Upper lobe of left lung (tissue), 6 donors: ENCODE measurements around the gene CACNB4. TPM values are rescaled to one million over a fixed set of nuclear protein-coding genes. Genes with fewer than 3 reads are reported as not detected.
A peak's percentile ranks its signal among the peaks of the same experiment; 100 is the strongest.

Experiments used
- ATAC-seq, 2 donors: fragments of 200-7000 bp; cut with Tn5 transposase; one replicate each; pipeline ENCODE4 v1.9.1; 2022; ENCODE audit warnings: mild to moderate bottlenecking in 2 of 2, moderate library complexity in 2 of 2; ENCODE audit not compliant: low FRiP score in 2 of 2
- DNase-seq, 2 donors: peaks; one replicate each; pipeline ENCODE4 v3.0.0-alpha.2; 2019 to 2020
- H3K27ac ChIP-seq, 4 donors: fragments of 200-600 bp; sonication (generic); one replicate each; pipeline ENCODE4 v1.5.1; 2016 to 2019
- H3K27me3 ChIP-seq, 4 donors: fragments of 200-600 bp; sonication (generic); one replicate each; pipeline ENCODE4 v1.5.1; 2017 to 2019
- H3K36me3 ChIP-seq, 4 donors: fragments of 200-600 bp; sonication (generic); one replicate each; pipeline ENCODE4 v1.5.1; 2016 to 2019
- H3K4me1 ChIP-seq, 4 donors: fragments of 200-600 bp; sonication (generic); one replicate each; pipeline ENCODE4 v1.5.1; 2018 to 2019
- H3K4me3 ChIP-seq, 4 donors: fragments of 200-600 bp; sonication (generic); one replicate each; pipeline ENCODE4 v1.5.1; 2017 to 2019; ENCODE audit warnings: mild to moderate bottlenecking in 2 of 4, moderate library complexity in 1 of 4
- H3K9me3 ChIP-seq, 4 donors: fragments of 200-600 bp; sonication (generic); one replicate each; pipeline ENCODE4 v1.5.1; 2018 to 2019
- CTCF ChIP-seq, 6 experiments: fragments of 450-650 bp in 4 of 6; fragments of 200-600 bp in 2 of 6; sonication (generic) in 2 of 6; IDR thresholded peaks; one replicate each; pipeline ENCODE4 v1.5.1; 2016 to 2019; ENCODE audit warnings: antibody characterized with exemption in 6 of 6
- EP300 ChIP-seq, 4 donors: sonication (generic); formaldehyde crosslinking; IDR thresholded peaks; one replicate each; pipeline ENCODE4 v1.5.1; 2017; ENCODE audit warnings: antibody characterized with exemption in 4 of 4, control low read depth in 2 of 4
- POLR2A ChIP-seq, 4 donors: fragments of 450-650 bp; IDR thresholded peaks; one replicate each; pipeline ENCODE4 v1.5.1; 2016 to 2017; ENCODE audit warnings: antibody characterized with exemption in 4 of 4, mild to moderate bottlenecking in 2 of 4
- POLR2AphosphoS5 ChIP-seq, 2 donors: sonication (generic); formaldehyde crosslinking; IDR thresholded peaks; one replicate each; pipeline ENCODE4 v1.5.1; 2017; ENCODE audit warnings: antibody characterized with exemption in 2 of 2
- WGBS, 2 donors: methylation state at CpG; one replicate each; pipeline ENCODE4 v1.1.5; 2017 to 2018; 5-methylcytosine and 5-hydroxymethylcytosine counted together
- total RNA-seq, 6 donors: library from RNA; depleted of rRNA in 4 of 6; stranded (reverse); fragments of >200 nt in 4 of 6; gene quantifications; one replicate each; pipeline versions ENCODE4 v1.1.0 to v1.2.1, GENCODE V29; 2016 to 2021
- donor health status: DM: no; HTN: no; CAD: no; lungs with moderate emphysema.
- donor health status: DM: no; HTN: yes; CAD: no; lungs with severe emphysema.

CACNB4 gene
- total RNA-seq, 6 donors from 2014 or later = 7.7 to 21.0 (median 12.8) TPM

- Histone ChIP-seq H3K9me3 (no peaks in the 10 kb centered on the region), H3K27me3 (no peaks in the 10 kb centered on the region), H3K4me1 (peaks cover 0 to 5% (median 0%) of the 10 kb centered on the region in 4 donors), H3K27ac (no peak overlapping the region), H3K36me3 (no peaks in the 10 kb centered on the region), H3K4me3 (no peak overlapping the region)
- no peak for ATAC-seq
- no peak for DNase-seq
- 71 to 76% methylated on average over 6 of the region's 6 CpGs for WGBS, 2 donors
- TF ChIP-seq EP300 (IDR thresholded peaks at IDR 0.05) = no peak
Observed at GRCh38 chr2:151900331-151900730, 198.5 kb downstream of the CACNB4 start.

DNA sequence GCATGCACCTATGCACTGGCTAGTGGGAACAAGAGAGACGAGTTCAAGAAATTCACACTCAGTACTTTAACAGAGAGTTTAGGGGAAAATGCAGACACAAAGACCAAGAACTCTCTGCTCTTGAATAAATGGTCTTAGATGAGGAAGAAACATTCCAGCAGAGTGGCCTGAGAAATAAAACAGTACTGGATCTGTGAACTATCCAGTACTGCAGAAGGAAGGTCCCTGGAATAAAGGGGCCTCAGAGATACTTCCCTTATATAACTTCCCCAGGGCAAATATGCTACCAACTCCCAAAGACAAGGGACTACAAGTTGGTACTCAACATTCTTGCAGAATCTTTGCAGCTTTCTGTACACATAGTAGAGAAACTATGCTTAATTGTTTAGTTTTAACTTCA lies 199.7 kb downstream of the CACNB4 start:
- no peak overlapping the region for H3K27ac ChIP-seq
- no peaks in the 10 kb centered on the region for H3K36me3 ChIP-seq
- H3K4me1 ChIP-seq = peaks cover 0 to 5% (median 0%) of the 10 kb centered on the region in 4 donors
- H3K9me3 ChIP-seq = no peaks in the 10 kb centered on the region
- no peak overlapping the region for H3K4me3 ChIP-seq
- ATAC-seq = no peak
- 76% methylated on average over 1 of the region's 1 CpG for WGBS, 2 donors
- no peak for DNase-seq
- H3K27me3 ChIP-seq = no peaks in the 10 kb centered on the region
- TF ChIP-seq POLR2A (IDR thresholded peaks at IDR 0.05) (no peak), EP300 (IDR thresholded peaks at IDR 0.05) (no peak), POLR2AphosphoS5 (IDR thresholded peaks at IDR 0.05) (no peak), CTCF (IDR thresholded peaks at IDR 0.05) (no peak)

DNA sequence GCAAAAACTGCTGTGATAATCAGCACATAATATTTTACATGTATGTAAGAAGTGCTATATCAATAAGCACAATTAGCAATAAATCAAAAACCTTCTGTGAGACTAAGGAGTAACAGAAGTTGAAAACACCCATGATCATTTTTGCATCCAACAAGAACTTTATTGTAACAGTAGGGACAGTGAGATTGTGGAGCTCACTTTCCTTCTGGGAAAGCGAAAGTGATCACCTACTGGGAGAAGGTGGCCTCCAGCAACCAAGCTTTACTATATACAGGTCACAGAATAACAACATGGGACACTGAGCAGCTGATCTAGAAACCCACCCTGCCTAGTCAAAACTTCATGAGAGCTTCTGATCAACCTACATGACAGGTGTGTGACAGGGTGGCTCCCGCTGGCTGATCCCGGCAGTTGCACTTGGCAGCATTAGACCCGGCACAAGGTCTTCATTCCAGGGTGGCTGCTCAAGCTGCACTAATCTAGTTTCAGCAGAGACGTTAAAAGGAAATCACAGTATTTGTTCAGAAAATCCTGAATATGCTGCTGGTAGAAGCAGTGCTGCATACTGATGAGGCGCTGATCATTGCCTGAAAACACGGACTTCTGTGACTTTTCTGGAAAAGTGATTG lies 207.2 kb downstream of the CACNB4 start:
- DNase-seq (no peak), ATAC-seq (peak in 1 of 2 donors; percentile 40)
- no peaks in the 10 kb centered on the region for H3K27me3 ChIP-seq
- WGBS, 2 donors = 71 to 78% methylated on average over 6 to 7 of the region's 7 CpGs
- no peaks in the 10 kb centered on the region for H3K36me3 ChIP-seq
- TF ChIP-seq POLR2A (IDR thresholded peaks at IDR 0.05) = no peak
- TF ChIP-seq EP300 (IDR thresholded peaks at IDR 0.05) = no peak
- TF ChIP-seq CTCF (IDR thresholded peaks at IDR 0.05) = no peak
- TF ChIP-seq POLR2AphosphoS5 (IDR thresholded peaks at IDR 0.05) = no peak
- H3K9me3 ChIP-seq = no peaks in the 10 kb centered on the region
- peak overlapping the region in 3 of 4 donors; percentile 15 to 28 (median 28) for H3K4me3 ChIP-seq
- peak overlapping the region in 1 of 4 donors; percentile 6 for H3K27ac ChIP-seq
- H3K4me1 ChIP-seq = peaks cover 0 to 2% (median under 1%) of the 10 kb centered on the region in 4 donors

DNA sequence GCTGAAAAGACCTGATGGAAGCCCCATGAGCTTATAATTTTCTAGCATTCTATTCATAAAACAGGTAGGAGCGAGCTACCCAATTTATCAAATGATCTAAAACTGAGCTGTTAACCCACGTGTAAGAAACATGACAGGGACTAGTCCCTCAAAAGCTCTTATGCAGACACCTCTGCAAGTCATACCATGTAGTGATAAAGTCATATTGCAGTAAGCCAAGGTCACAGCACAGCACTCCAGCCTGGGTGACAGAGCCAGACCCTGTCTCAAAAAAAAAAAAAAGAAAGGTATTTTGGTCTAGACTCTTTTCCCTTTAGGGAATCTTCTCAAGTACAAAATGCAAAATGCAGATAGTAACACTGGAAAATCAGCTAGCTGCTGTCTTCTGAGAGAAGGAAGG lies 211.7 kb downstream of the CACNB4 start:
- 70 to 90% methylated on average over 2 of the region's 2 CpGs for WGBS, 2 donors
- DNase-seq = no peak
- ATAC-seq = no peak
- H3K4me1 ChIP-seq = peaks cover 0 to 5% (median 1%) of the 10 kb centered on the region in 4 donors
- TF ChIP-seq EP300 (IDR thresholded peaks at IDR 0.05) (no peak), POLR2A (IDR thresholded peaks at IDR 0.05) (no peak), CTCF (IDR thresholded peaks at IDR 0.05) (no peak), POLR2AphosphoS5 (IDR thresholded peaks at IDR 0.05) (no peak)
- H3K27ac ChIP-seq = no peak overlapping the region
- no peak overlapping the region for H3K4me3 ChIP-seq
- H3K36me3 ChIP-seq = no peaks in the 10 kb centered on the region
- no peaks in the 10 kb centered on the region for H3K27me3 ChIP-seq
- no peaks in the 10 kb centered on the region for H3K9me3 ChIP-seq

GRCh38 chr2:151886241-151886640 lies 212.6 kb downstream of the CACNB4 start:
- peak; percentile 34 to 66 for ATAC-seq
- Histone ChIP-seq H3K4me3 (no peak overlapping the region), H3K9me3 (no peaks in the 10 kb centered on the region), H3K27ac (peak overlapping the region in 1 of 4 donors; percentile 3), H3K36me3 (no peaks in the 10 kb centered on the region), H3K27me3 (no peaks in the 10 kb centered on the region), H3K4me1 (peaks cover 0 to 5% (median 1%) of the 10 kb centered on the region in 4 donors)
- TF ChIP-seq POLR2A (IDR thresholded peaks at IDR 0.05) = no peak
- peak; percentile 52 to 53 for TF ChIP-seq POLR2AphosphoS5 (IDR thresholded peaks at IDR 0.05)
- TF ChIP-seq CTCF (IDR thresholded peaks at IDR 0.05) = no peak
- TF ChIP-seq EP300 (IDR thresholded peaks at IDR 0.05) = peak in 2 of 4 donors; percentile 43 to 90
- WGBS, 2 donors = 71 to 75% methylated on average over 1 of the region's 1 CpG
- peak in 1 of 2 donors; percentile 58 for DNase-seq
